Body of pancreas (tissue), 4 donors: ENCODE data around the gene RBMS1.

Source experiments
- POLR2A ChIP-seq, 3 donors: fragments of 450-650 bp; IDR thresholded peaks; one replicate each; pipeline ENCODE4 v1.6.1; 2016; ENCODE audit warnings: antibody characterized with exemption in 3 of 3, mild to moderate bottlenecking in 2 of 3
- TF ChIP-seq, protein P1 (sequence below), 7 experiments: fragments of 450-650 bp in 4 of 7; fragments of 200-600 bp in 3 of 7; sonication (generic) in 3 of 7; IDR thresholded peaks; one replicate each; pipeline ENCODE4 v1.5.1; 2016 to 2019; ENCODE audit warnings: antibody characterized with exemption in 7 of 7

DNA sequence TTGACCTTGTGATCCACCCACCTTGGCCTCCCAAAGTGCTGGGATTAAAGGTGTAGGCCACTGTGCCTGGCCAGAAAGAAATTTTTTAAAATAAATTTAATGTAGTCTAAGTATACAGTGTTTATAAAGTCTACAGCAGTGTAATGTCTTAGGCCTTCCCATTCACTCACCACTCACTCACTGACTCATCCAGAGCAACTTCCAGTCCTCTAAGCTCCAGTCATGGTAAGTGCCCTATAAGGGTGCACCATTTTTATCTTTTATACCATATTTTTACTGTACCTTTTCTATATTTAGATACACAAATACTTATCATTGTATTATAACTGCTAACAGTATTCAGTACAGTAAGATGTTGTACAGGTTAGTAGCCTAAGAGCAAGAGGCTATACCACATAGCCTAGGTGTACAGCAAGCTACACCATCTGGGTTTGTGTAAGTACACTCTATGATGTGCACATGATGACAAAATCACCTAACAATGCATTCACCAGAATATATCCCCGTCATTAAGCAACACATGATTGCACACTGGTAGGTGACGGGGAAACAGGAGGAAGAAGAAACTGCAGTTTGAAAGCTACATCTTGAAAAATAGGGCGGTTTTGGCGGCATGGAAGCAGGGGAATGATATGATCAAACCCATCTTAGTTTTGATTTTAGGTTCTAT lies 188.4 kb downstream of the RBMS1 start:
- TF ChIP-seq, protein P1, sequence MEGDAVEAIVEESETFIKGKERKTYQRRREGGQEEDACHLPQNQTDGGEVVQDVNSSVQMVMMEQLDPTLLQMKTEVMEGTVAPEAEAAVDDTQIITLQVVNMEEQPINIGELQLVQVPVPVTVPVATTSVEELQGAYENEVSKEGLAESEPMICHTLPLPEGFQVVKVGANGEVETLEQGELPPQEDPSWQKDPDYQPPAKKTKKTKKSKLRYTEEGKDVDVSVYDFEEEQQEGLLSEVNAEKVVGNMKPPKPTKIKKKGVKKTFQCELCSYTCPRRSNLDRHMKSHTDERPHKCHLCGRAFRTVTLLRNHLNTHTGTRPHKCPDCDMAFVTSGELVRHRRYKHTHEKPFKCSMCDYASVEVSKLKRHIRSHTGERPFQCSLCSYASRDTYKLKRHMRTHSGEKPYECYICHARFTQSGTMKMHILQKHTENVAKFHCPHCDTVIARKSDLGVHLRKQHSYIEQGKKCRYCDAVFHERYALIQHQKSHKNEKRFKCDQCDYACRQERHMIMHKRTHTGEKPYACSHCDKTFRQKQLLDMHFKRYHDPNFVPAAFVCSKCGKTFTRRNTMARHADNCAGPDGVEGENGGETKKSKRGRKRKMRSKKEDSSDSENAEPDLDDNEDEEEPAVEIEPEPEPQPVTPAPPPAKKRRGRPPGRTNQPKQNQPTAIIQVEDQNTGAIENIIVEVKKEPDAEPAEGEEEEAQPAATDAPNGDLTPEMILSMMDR (IDR thresholded peaks at IDR 0.05): no peak
- no peak for TF ChIP-seq POLR2A (IDR thresholded peaks at IDR 0.05)
